Measurements from ENCODE around the gene MCC. TPM values are rescaled to one million over a fixed set of nuclear protein-coding genes. Genes with fewer than 3 reads are reported as not detected.

The MCC gene
- total RNA-seq, 1 donor from 2014 or later: 33.9 TPM

DNA sequence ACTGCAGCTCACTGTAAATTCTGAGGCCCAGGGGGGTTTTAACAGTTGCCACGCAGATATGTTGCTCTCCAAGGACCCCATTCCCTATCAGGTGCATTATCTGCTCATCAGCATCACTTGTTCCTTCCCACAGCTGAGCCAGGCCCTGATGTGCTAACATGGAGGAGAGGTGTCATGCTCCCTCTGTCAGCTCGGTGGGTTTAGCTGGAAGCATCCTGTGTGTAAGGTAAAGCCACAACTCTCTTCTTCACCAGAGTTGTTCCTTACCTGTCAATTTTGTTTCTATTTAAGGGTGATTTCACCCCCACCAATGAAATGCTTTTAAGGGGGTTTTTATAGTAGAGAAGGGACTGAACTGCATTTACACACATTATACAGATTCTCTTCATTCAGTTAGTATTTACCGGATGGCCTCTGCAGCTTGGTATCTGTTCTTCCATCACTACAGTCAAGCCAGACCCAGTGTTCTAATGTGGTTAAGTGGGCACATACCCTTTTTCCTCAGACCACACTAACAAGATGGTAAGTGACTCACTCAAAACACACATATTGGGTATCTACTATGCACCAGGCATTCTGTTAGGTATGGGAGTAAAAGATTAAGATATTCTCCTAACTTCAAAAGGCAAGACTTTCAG, 306.3 kb downstream of the MCC start:
- no peak overlapping the region for H3K27ac Mint-ChIP-seq
- DNase-seq (ENCODE audit: low spot score in 2 of 2, unreplicated experiment in 2 of 2): no peak
- H3K36me3 Mint-ChIP-seq: no peaks in the 10 kb centered on the region
- peaks cover 36% of the 10 kb centered on the region for H3K4me1 Mint-ChIP-seq
- H3K27me3 Mint-ChIP-seq (ENCODE audit: low read depth): no peaks in the 10 kb centered on the region
- H3K4me3 Mint-ChIP-seq: no peak overlapping the region
- H3K9me3 Mint-ChIP-seq: no peaks in the 10 kb centered on the region
- TF ChIP-seq, protein P1, sequence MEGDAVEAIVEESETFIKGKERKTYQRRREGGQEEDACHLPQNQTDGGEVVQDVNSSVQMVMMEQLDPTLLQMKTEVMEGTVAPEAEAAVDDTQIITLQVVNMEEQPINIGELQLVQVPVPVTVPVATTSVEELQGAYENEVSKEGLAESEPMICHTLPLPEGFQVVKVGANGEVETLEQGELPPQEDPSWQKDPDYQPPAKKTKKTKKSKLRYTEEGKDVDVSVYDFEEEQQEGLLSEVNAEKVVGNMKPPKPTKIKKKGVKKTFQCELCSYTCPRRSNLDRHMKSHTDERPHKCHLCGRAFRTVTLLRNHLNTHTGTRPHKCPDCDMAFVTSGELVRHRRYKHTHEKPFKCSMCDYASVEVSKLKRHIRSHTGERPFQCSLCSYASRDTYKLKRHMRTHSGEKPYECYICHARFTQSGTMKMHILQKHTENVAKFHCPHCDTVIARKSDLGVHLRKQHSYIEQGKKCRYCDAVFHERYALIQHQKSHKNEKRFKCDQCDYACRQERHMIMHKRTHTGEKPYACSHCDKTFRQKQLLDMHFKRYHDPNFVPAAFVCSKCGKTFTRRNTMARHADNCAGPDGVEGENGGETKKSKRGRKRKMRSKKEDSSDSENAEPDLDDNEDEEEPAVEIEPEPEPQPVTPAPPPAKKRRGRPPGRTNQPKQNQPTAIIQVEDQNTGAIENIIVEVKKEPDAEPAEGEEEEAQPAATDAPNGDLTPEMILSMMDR (IDR thresholded peaks at IDR 0.05; ENCODE audit: unreplicated experiment): no peak

DNA sequence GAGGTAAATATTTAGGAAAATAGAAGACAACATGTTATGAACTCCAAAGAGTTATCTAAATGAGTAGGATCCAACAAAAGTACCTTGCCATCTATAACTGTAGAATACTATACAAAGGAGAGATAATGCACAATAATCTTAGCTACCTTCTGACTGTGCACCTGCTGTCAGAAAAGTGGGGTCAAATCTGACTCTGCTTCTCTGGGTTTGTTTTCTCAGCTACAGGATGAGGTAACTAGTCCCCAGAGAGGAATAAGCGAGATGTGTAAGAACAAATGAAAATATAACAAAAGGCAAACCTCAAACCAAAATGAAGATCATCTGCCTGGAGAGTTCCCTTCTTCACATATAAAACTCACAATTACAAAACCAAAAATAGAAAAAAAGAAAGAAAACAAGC, 306.8 kb downstream of the MCC start:
- Mint-ChIP-seq H3K4me3 (no peak overlapping the region), H3K27me3 (ENCODE audit: low read depth) (no peaks in the 10 kb centered on the region), H3K4me1 (peaks cover 36% of the 10 kb centered on the region), H3K36me3 (no peaks in the 10 kb centered on the region), H3K27ac (no peak overlapping the region), H3K9me3 (no peaks in the 10 kb centered on the region)
- TF ChIP-seq, protein P1 (IDR thresholded peaks at IDR 0.05; ENCODE audit: unreplicated experiment): no peak
- no peak for DNase-seq (ENCODE audit: low spot score in 2 of 2, unreplicated experiment in 2 of 2)

DNA sequence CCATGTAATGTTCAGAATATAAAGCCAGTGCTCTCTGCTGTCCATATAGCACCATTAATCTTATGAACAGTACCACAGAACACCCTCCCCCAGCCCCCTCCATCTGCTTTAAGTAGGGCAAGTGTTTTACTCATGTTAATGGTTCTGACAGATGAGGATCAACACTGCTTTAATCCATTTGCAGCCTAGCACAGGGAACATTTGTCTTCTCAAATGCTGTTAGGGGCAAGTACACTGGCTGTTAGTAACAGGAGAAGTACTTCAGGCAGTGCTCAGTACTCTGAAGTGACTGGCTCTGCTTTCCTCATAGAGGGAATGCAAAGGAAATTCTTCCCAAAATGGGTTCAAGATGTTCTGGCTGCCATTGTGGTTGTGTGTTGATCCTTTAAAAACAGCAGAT, 309.1 kb downstream of the MCC start:
- peak overlapping the region; percentile 89 for H3K27ac Mint-ChIP-seq
- DNase-seq (ENCODE audit: low spot score in 2 of 2, unreplicated experiment in 2 of 2): no peak
- TF ChIP-seq, protein P1 (IDR thresholded peaks at IDR 0.05; ENCODE audit: unreplicated experiment): no peak
- peaks cover 28% of the 10 kb centered on the region for H3K4me1 Mint-ChIP-seq
- H3K9me3 Mint-ChIP-seq: no peaks in the 10 kb centered on the region
- H3K27me3 Mint-ChIP-seq (ENCODE audit: low read depth): no peaks in the 10 kb centered on the region
- H3K36me3 Mint-ChIP-seq: no peaks in the 10 kb centered on the region
- no peak overlapping the region for H3K4me3 Mint-ChIP-seq

DNA sequence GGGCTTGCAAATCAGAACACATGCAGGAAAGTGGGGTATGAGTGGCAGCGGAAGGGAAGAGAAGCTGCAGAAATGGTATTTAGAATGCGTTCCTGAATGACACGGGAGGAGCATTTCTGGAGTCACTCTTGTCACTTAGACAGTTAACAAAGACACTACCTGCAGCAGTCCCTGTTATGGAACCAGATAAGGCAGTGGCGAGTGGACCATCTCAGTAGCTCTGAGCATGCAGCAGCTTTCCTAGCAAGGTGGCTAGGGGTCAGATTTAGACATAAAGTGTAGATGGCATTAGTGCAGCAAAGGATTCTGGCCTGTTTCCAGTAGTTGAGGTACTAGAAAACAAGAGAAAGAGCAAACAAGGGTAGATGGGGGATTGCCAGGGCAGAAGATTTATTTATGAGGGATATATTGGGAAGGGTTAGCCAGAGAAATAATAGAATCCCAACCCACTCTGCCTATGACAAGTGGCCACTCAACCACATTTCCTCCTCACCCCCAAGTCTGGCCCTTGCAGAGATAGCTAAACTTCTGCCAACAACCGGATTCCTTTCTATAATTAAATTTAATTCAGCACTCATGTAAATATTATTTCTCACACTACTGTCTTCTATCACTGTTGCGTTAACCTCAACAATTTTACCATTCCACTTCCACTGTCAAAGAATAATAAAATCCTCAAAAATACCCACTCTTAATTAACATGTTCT, 310.0 kb downstream of the MCC start:
- peaks cover 33% of the 10 kb centered on the region for H3K4me1 Mint-ChIP-seq
- no peak overlapping the region for H3K4me3 Mint-ChIP-seq
- H3K27ac Mint-ChIP-seq: peak overlapping the region; percentile 89
- TF ChIP-seq, protein P1 (IDR thresholded peaks at IDR 0.05; ENCODE audit: unreplicated experiment): no peak
- H3K36me3 Mint-ChIP-seq: no peaks in the 10 kb centered on the region
- H3K9me3 Mint-ChIP-seq: no peaks in the 10 kb centered on the region
- DNase-seq (ENCODE audit: low spot score in 2 of 2, unreplicated experiment in 2 of 2): no peak
- H3K27me3 Mint-ChIP-seq (ENCODE audit: low read depth): no peaks in the 10 kb centered on the region

DNA sequence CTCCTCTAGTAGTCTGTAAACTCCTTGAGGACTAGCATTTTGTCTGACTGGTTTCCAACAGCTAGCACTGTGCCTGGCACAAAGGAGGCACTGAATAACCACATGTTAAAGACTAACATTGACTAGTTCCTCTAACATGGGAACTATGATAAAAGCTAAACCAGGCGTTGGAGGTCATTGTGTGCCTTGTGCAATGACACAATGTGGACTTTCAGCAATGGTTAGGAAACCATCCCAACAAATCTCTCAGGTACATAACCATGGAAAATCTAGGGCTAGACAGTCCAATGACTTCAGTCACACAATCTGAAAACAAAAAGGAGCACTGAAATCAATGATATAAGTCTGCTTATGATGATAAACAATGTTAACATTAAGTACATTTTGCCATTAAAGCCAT, 311.0 kb downstream of the MCC start:
- Mint-ChIP-seq H3K27ac (no peak overlapping the region), H3K4me3 (no peak overlapping the region), H3K9me3 (no peaks in the 10 kb centered on the region), H3K36me3 (no peaks in the 10 kb centered on the region), H3K4me1 (peaks cover 37% of the 10 kb centered on the region), H3K27me3 (ENCODE audit: low read depth) (no peaks in the 10 kb centered on the region)
- TF ChIP-seq, protein P1 (IDR thresholded peaks at IDR 0.05; ENCODE audit: unreplicated experiment): no peak
- no peak for DNase-seq (ENCODE audit: low spot score in 2 of 2, unreplicated experiment in 2 of 2)

Measured in mesothelial cell of epicardium (in vitro differentiated cells).